ENCODE measurements around the gene MACROD1. TPM values are rescaled to one million over a fixed set of nuclear protein-coding genes. Genes with fewer than 3 reads are reported as not detected.
A peak's percentile ranks its signal among the peaks of the same experiment; 100 is the strongest.

The MACROD1 gene
- total RNA-seq, 1 donor from 2014 or later = 39.4 TPM

DNA sequence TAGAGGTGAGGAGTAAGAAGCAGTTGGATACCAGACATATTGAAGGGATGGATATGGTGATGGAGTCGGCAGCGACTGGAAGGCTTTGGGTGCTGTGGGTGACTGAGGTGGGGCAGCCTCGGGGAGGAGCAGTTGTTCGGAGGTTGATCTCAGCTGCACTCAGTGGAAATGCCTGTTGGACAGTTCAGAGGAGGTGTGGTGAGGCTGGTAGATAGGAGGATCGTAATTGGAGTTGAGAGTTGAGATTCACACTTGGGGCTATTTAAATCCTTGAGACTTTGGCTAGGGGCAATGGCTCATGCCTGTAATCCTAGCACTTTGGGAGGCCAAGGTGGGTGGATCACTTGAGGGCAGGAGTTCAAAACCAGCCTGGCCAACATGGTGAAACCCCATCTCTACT, 172.8 kb downstream of the MACROD1 start:
- no peak overlapping the region for H3K27ac Mint-ChIP-seq
- H3K27me3 Mint-ChIP-seq (ENCODE audit: low read depth) = no peaks in the 10 kb centered on the region
- TF ChIP-seq, protein P1, sequence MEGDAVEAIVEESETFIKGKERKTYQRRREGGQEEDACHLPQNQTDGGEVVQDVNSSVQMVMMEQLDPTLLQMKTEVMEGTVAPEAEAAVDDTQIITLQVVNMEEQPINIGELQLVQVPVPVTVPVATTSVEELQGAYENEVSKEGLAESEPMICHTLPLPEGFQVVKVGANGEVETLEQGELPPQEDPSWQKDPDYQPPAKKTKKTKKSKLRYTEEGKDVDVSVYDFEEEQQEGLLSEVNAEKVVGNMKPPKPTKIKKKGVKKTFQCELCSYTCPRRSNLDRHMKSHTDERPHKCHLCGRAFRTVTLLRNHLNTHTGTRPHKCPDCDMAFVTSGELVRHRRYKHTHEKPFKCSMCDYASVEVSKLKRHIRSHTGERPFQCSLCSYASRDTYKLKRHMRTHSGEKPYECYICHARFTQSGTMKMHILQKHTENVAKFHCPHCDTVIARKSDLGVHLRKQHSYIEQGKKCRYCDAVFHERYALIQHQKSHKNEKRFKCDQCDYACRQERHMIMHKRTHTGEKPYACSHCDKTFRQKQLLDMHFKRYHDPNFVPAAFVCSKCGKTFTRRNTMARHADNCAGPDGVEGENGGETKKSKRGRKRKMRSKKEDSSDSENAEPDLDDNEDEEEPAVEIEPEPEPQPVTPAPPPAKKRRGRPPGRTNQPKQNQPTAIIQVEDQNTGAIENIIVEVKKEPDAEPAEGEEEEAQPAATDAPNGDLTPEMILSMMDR (IDR thresholded peaks at IDR 0.05; ENCODE audit: unreplicated experiment) = no peak
- no peaks in the 10 kb centered on the region for H3K9me3 Mint-ChIP-seq
- no peak overlapping the region for H3K4me3 Mint-ChIP-seq
- H3K36me3 Mint-ChIP-seq = peaks cover 33% of the 10 kb centered on the region
- H3K4me1 Mint-ChIP-seq = peaks cover 5% of the 10 kb centered on the region
- DNase-seq (ENCODE audit: low spot score in 2 of 2, unreplicated experiment in 2 of 2) = no peak

DNA sequence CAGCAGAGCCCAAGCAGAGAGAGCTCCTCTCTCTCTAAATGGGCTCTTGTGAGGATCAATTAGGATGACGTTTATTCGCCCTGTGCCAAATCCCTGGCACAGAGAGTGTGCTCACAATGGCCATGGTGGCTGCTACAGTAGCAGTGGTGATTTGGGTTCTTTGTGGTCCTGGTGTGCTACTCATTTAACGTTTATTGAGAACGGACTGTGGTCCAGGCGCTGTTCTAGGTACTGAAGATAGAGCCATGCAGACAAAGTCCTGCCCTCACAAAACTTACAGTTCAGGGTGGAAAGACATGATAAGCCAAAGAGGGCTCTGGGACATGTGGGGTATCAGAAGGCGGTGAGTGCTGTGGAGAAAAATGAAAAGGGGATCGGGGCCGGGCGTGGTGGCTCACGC, 174.4 kb downstream of the MACROD1 start:
- Mint-ChIP-seq H3K4me3 (no peak overlapping the region), H3K36me3 (peaks cover 27% of the 10 kb centered on the region), H3K4me1 (peaks cover 11% of the 10 kb centered on the region), H3K9me3 (no peaks in the 10 kb centered on the region), H3K27ac (no peak overlapping the region), H3K27me3 (ENCODE audit: low read depth) (no peaks in the 10 kb centered on the region)
- no peak for DNase-seq (ENCODE audit: low spot score in 2 of 2, unreplicated experiment in 2 of 2)
- TF ChIP-seq, protein P1 (IDR thresholded peaks at IDR 0.05; ENCODE audit: unreplicated experiment) = no peak

DNA sequence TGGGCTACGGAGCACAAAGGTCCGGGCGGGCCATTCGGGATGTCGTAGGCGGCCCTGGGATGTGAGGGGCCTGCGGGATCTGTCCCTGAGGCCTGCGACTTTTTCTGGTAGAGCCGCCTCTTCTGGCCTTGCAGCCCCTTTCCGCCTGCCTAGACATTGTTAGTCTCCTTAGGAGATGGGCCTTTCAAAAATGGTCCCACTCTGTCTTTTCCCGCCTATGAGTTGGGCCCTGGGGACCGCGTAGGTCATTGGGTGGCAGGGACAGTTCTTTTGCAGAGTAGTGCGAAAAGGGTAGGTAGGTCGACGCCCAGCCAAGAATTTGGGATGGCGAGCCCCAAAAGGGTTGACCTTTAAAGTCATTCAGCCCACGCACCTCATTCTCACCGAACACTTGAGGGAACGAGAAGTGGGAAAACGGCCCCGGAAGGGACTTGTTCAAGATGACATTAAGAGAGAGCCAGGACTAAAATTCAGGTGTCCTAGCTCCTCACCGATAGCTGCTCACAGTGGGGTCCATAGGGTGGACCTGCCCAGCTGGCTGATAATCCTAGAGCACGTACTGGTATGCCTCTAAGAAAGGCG, 178.9 kb downstream of the MACROD1 start:
- H3K4me1 Mint-ChIP-seq = peaks cover 21% of the 10 kb centered on the region
- no peaks in the 10 kb centered on the region for H3K9me3 Mint-ChIP-seq
- peak overlapping the region; percentile 64 for H3K27ac Mint-ChIP-seq

DNA sequence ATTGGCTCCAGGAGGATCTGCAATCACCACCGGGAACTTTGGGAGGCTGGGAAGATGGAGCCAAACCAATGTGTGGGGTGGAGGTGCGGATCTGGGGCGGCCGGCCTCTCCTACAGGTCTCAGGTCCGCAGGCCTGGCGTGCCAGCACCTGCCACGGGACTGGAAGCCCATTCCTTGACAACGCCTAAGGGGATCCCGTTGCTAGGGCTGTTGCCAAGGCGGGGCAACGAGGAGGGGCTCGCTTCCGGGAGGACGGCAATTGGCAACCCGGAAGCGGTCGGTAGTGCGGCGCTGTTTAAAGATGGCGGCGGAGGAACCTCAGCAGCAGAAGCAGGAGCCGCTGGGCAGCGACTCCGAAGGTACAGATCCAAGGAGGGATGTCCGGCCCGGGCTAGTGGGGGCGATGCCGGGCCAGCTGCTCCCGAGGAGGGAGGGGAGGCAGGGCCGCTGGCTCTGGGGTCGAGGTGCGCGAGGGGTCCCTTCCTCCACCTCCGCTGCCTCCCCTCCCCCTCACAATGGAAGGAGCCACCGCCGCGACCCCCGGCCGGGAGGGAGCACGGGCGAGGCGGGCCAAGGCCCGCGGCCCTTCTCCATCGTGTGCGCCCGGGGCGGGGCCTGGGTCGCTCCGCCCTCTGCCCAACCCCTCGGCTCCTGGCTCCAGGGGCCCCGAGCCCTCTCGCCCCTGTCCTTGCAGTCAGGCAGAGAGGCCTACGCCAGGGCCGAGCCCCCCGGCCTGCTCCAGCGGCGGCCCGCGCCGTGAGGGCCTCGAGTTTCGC, 179.6 kb downstream of the MACROD1 start, which contains the start of gene OTUB1:
Gene OTUB1 (plus strand): TSS at position 283 of the 776 bp plus-strand sequence. CDS start 19 bp downstream, at position 302.
- no peaks in the 10 kb centered on the region for H3K27me3 Mint-ChIP-seq (ENCODE audit: low read depth)
- TF ChIP-seq, protein P1 (IDR thresholded peaks at IDR 0.05; ENCODE audit: unreplicated experiment) = no peak
- no peaks in the 10 kb centered on the region for H3K9me3 Mint-ChIP-seq
- DNase-seq (ENCODE audit: low spot score in 2 of 2, unreplicated experiment in 2 of 2) = peak; percentile 85 to 94
- H3K4me1 Mint-ChIP-seq = peaks cover 21% of the 10 kb centered on the region
- peak within 1 kb of the TSS; percentile 99 for H3K4me3 Mint-ChIP-seq
- peak within 1 kb of the TSS; percentile 92 for H3K27ac Mint-ChIP-seq
- peaks cover 10% of the 10 kb centered on the region for H3K36me3 Mint-ChIP-seq

More for the DNA sequence above, 178.9 kb downstream of the MACROD1 start:
- TF ChIP-seq, protein P1 (IDR thresholded peaks at IDR 0.05; ENCODE audit: unreplicated experiment) = no peak
- H3K4me3 Mint-ChIP-seq = peak overlapping the region; percentile 99
- H3K36me3 Mint-ChIP-seq = peaks cover 14% of the 10 kb centered on the region
- DNase-seq (ENCODE audit: low spot score in 2 of 2, unreplicated experiment in 2 of 2) = no peak
- no peaks in the 10 kb centered on the region for H3K27me3 Mint-ChIP-seq (ENCODE audit: low read depth)

DNA sequence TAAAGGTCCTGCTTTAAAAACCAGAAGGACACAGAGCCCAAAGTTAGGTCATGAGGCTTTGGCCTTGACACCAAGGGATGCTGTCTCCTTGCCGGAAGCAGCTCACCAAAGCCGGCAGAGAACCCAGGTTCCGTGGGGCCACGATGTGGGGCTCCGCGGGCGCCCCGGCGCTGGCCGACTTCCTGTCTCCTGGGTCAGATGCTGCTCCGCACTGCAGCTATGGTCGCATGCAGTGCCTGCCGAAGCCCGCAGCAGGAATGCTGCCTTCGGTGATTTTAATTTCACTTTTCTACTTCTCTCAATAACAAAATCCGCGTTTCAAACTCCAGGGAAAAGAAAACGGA, 180.1 kb downstream of the MACROD1 start:
- DNase-seq (ENCODE audit: low spot score in 2 of 2, unreplicated experiment in 2 of 2) = no peak
- H3K27ac Mint-ChIP-seq = peak overlapping the region; percentile 92
- peaks cover 21% of the 10 kb centered on the region for H3K4me1 Mint-ChIP-seq
- H3K9me3 Mint-ChIP-seq = no peaks in the 10 kb centered on the region
- peaks cover 7% of the 10 kb centered on the region for H3K36me3 Mint-ChIP-seq
- H3K27me3 Mint-ChIP-seq (ENCODE audit: low read depth) = no peaks in the 10 kb centered on the region
- TF ChIP-seq, protein P1 (IDR thresholded peaks at IDR 0.05; ENCODE audit: unreplicated experiment) = no peak
- peak overlapping the region; percentile 99 for H3K4me3 Mint-ChIP-seq

All from mesothelial cell of epicardium (in vitro differentiated cells).